GM12878 (cell line): ENCODE results near the gene CCDC120. TPM values are rescaled to one million over a fixed set of nuclear protein-coding genes. Genes with fewer than 3 reads are reported as not detected.

Experiments used
- ATAC-seq: fragments of 200-7000 bp; cut with Tn5 transposase; 3 replicates; pipeline ENCODE4 v1.9.1; 2020; ENCODE audit warnings: mild to moderate bottlenecking, moderate library complexity
- BruUV-seq: library from RNA; stranded (reverse); fragments of 400-500 nt; replicated peaks from 2 replicates; lab custom pipeline; 2021; lab: Mats Ljungman, UMichigan
- CTCF ChIA-PET: fragments of 300-600 bp; sonication (Branson Sonifier 250); formaldehyde crosslinking; extraction: SDS; loops from one replicate; lab custom pipeline; 2021; ENCODE audit warnings: inconsistent platforms; lab: Yijun Ruan, JAX
- POLR2A ChIA-PET: fragments of 350-600 bp; formaldehyde crosslinking; extraction: SDS; loops from one replicate; lab custom pipeline; 2021; ENCODE audit warnings: inconsistent platforms; lab: Charles Lee
- RAD21 ChIA-PET: fragments of 300-600 bp; sonication (Branson Sonifier 250); formaldehyde crosslinking; loops from one replicate; lab custom pipeline; 2023; ENCODE audit warnings: antibody characterized with exemption; ENCODE audit not compliant: unreplicated experiment; lab: Charles Lee
- SMC1A ChIA-PET: fragments of 300-600 bp; sonication (Branson Sonifier 250); formaldehyde crosslinking; loops from one replicate; lab custom pipeline; 2023; ENCODE audit not compliant: unreplicated experiment, uncharacterized antibody; lab: Charles Lee
- DNase-seq: peaks from one replicate; pipeline ENCODE4 v3.0.0-alpha.2; 2011; ENCODE audit warnings: low read depth, low spot score
- FAIRE-seq: peaks from 3 replicates; lab custom pipeline; 2011; peaks lifted over from hg19 to GRCh38; lab: Jason Lieb, UNC
- H2AFZ ChIP-seq: 2 replicates; pipeline ENCODE4 v1.6.0; 2011; ENCODE audit warnings: low read depth, low read length, control low read depth; ENCODE audit not compliant: control insufficient read depth
- H3K27ac ChIP-seq: 2 replicates; pipeline ENCODE4 v1.5.1; 2011; ENCODE audit warnings: control low read depth; ENCODE audit not compliant: control insufficient read depth, insufficient read depth
- H3K27me3 ChIP-seq, 2 experiments: replicated peaks in 1 of 2; 2 replicates each; pipeline versions ENCODE4 v1.6.0 to v1.6.1; 2011; ENCODE audit warnings: low read length in 1 of 2; ENCODE audit not compliant: control insufficient read depth in 2 of 2, insufficient read depth in 2 of 2
- H3K36me3 ChIP-seq, 2 experiments: 2 replicates each; pipeline ENCODE4 v1.5.1; 2011; ENCODE audit warnings: low read length in 1 of 2; ENCODE audit not compliant: control insufficient read depth in 2 of 2, insufficient read depth in 2 of 2
- H3K4me1 ChIP-seq: 2 replicates; pipeline ENCODE4 v1.6.1; 2011; ENCODE audit warnings: mild to moderate bottlenecking, low read length, moderate library complexity, mixed read lengths; ENCODE audit not compliant: control insufficient read depth, insufficient read depth
- H3K4me2 ChIP-seq: 2 replicates; pipeline ENCODE4 v1.6.0; 2011; ENCODE audit warnings: control low read depth; ENCODE audit not compliant: control insufficient read depth, insufficient read depth
- H3K4me3 ChIP-seq: fragments of 200-600 bp; sonication (generic); 2 replicates; pipeline ENCODE4 v1.5.1; 2016
- H3K79me2 ChIP-seq: 2 replicates; pipeline ENCODE4 v1.6.0; 2011; ENCODE audit warnings: low read length; ENCODE audit not compliant: control insufficient read depth, insufficient read depth
- H3K9ac ChIP-seq: 2 replicates; pipeline ENCODE4 v1.8.0; 2011; ENCODE audit warnings: low read length, control low read depth, mixed read lengths; ENCODE audit not compliant: control insufficient read depth, insufficient read depth
- H3K9me3 ChIP-seq: replicated peaks from 3 replicates; pipeline ENCODE4 v1.5.1; 2011; ENCODE audit warnings: mild to moderate bottlenecking, low read length; ENCODE audit not compliant: control insufficient read depth, insufficient read depth
- H4K20me1 ChIP-seq: 2 replicates; pipeline ENCODE4 v1.6.0; 2011; ENCODE audit not compliant: control insufficient read depth, insufficient read depth
- ATF2 ChIP-seq: IDR thresholded peaks from 2 replicates; pipeline ENCODE4 v1.6.1; 2012; ENCODE audit warnings: low read length, inconsistent platforms
- ATF7 ChIP-seq: fragments of 450-650 bp; IDR thresholded peaks from 2 replicates; pipeline ENCODE4 v1.6.1; 2016; ENCODE audit warnings: low read depth, mild to moderate bottlenecking
- DPF2 ChIP-seq: fragments of 450-650 bp; IDR thresholded peaks from 2 replicates; pipeline ENCODE4 v1.6.1; 2017; ENCODE audit warnings: mild to moderate bottlenecking
- IKZF1 ChIP-seq: fragments of 450-650 bp; conservative IDR thresholded peaks from 2 replicates; pipeline ENCODE4 v1.6.1; 2017; ENCODE audit warnings: antibody characterized with exemption, mild to moderate bottlenecking
- IRF5 ChIP-seq: fragments of 450-650 bp; IDR thresholded peaks from 2 replicates; pipeline ENCODE4 v1.6.1; 2017; ENCODE audit warnings: borderline replicate concordance
- JUNB ChIP-seq: IDR thresholded peaks from 2 replicates; pipeline ENCODE4 v1.6.1; 2016; ENCODE audit warnings: antibody characterized with exemption, mild to moderate bottlenecking
- MAX ChIP-seq: IDR thresholded peaks from 2 replicates; pipeline ENCODE4 v1.6.1; 2012; ENCODE audit warnings: low read depth, low read length, improper control_type of control experiment
- MXI1 ChIP-seq: fragments of 150-350 bp; IDR thresholded peaks from 2 replicates; pipeline ENCODE4 v1.6.1; 2011; ENCODE audit warnings: low read depth, mild to moderate bottlenecking, inconsistent platforms, low read length, improper control_type of control experiment
- NFXL1 ChIP-seq: fragments of 450-650 bp; IDR thresholded peaks from 2 replicates; pipeline ENCODE4 v1.6.1; 2017; ENCODE audit warnings: antibody characterized with exemption, mild to moderate bottlenecking, borderline replicate concordance
- POLR2A ChIP-seq: IDR thresholded peaks from 2 replicates; pipeline ENCODE4 v1.6.1; 2011; ENCODE audit warnings: low read depth, mild to moderate bottlenecking, low read length
- RB1 ChIP-seq: fragments of 450-650 bp; formaldehyde crosslinking; IDR thresholded peaks from 2 replicates; pipeline ENCODE4 v1.6.1; 2017; ENCODE audit warnings: mild to moderate bottlenecking, borderline replicate concordance
- RBBP5 ChIP-seq: fragments of 200-600 bp; sonication (generic); conservative IDR thresholded peaks from 2 replicates; pipeline ENCODE4 v1.6.1; 2016
- SIN3A ChIP-seq: IDR thresholded peaks from 2 replicates; pipeline ENCODE4 v1.6.1; 2012; ENCODE audit warnings: low read depth, low read length, improper control_type of control experiment
- SMARCA5 ChIP-seq: fragments of 450-650 bp; IDR thresholded peaks from 2 replicates; pipeline ENCODE4 v1.6.1; 2017; ENCODE audit warnings: mild to moderate bottlenecking
- WRNIP1 ChIP-seq: IDR thresholded peaks from 2 replicates; pipeline ENCODE4 v1.6.1; 2011; ENCODE audit warnings: low read depth, low read length, improper control_type of control experiment, borderline replicate concordance
- WGBS: methylation state at CpG from one replicate; pipeline ENCODE4 v1.1.6; 2016; ENCODE audit warnings: low lambda C conversion rate; ENCODE audit not compliant: insufficient replicate concordance, insufficient coverage; ENCODE audit errors: missing lambda C conversion rate; 5-methylcytosine and 5-hydroxymethylcytosine counted together
- in situ Hi-C: fragments of 300-500 bp; cut with MboI; formaldehyde crosslinking; loops from 9 replicates; pipeline ENCODE4 v1.14.3; 2018; ENCODE audit warnings: mixed read lengths
- intact Hi-C: fragments of 100-400 bp; cut with micrococcal nuclease; formaldehyde crosslinking; loops from one replicate; pipeline ENCODE4 v1.14.2; 2022; ENCODE audit not compliant: unreplicated experiment
- polyA plus RNA-seq, 11 experiments: library from polyadenylated mRNA; depleted of rRNA in 4 of 11; unstranded in 6 of 11; stranded (reverse) in 5 of 11; fragments of >200 nt; fragmentation: Nextera tagmentation in 4 of 11; fragmentation: Illumina TruSeq in 1 of 11; extraction: Ambion mirVana in 4 of 11; extraction: Trizol in 1 of 11; gene quantifications; 1 replicate in 1 of 11; 2 replicates in 10 of 11; pipeline versions ENCODE4 v1.2.1 to v1.2.3, GENCODE V29; 2011 to 2016; ENCODE audit warnings: inconsistent platforms in 2 of 11, missing spikeins in 2 of 11, low read depth in 1 of 11
- total RNA-seq, 4 experiments: library from RNA; depleted of rRNA in 3 of 4; stranded (reverse); fragments of >200 nt in 3 of 4; fragmentation: Illumina TruSeq in 1 of 4; extraction: Trizol in 1 of 4; gene quantifications; 2 replicates each; pipeline versions ENCODE4 v1.2.1 to v1.2.3, GENCODE V29; 2013 to 2021

CCDC120 gene
- total and polyA plus RNA-seq, 10 of the 15 experiments (the other 5 are each of a cell fraction or from before 2014, with no cell fraction given): 0.11 to 4.1 (median 0.76) TPM

GRCh38 chrX:49041744-49042580 is 16.8 kb upstream of the CCDC120 start (continued):
- TF ChIP-seq RB1 (no peak), RBBP5 (no peak), ATF7 (no peak), IRF5 (no peak), ATF2 (no peak), MXI1 (no peak)
- TF ChIP-seq, all 136 proteins: peak for 0

- Histone ChIP-seq H3K9me3 (no peaks in the 10 kb centered on the region), H3K9ac (peak overlapping the region; percentile 88), H3K4me1 (peaks cover 5% of the 10 kb centered on the region; the same call in 1 of the 2 replicates), H3K36me3 (peaks cover 2 to 4% of the 10 kb centered on the region in 2 experiments; a peak in 2 of 4 replicates), H3K79me2 (peaks cover 29% of the 10 kb centered on the region), H3K4me3 (peak overlapping the region; percentile 71), H3K27ac (peak overlapping the region; percentile 89), H4K20me1 (no peaks in the 10 kb centered on the region), H2AFZ (no peak overlapping the region), H3K27me3 (no peaks in the 10 kb centered on the region), H3K4me2 (peak overlapping the region; percentile 89)
- CTCF ChIA-PET: interaction anchor here (0.8 to 1.8 kb wide), 8 partner anchors 67 to 395 kb away, joined by 3 to 16 read pairs (median 6); partner anchors contain the start of genes KCND1 and OTUD5
- SMC1A ChIA-PET: interaction anchor here (1.1 to 2.1 kb wide), 4 partner anchors 23 to 394 kb away, joined by 3 to 7 read pairs (median 4); partner anchors contain the start of gene GRIPAP1
- DNase-seq (no peak), ATAC-seq (no peak; the same call in 2 of the 3 replicates), FAIRE-seq (no peak)
- in situ Hi-C loops: loop anchor here (5.0 kb wide), 1 partner anchor 75 kb away; no protein-coding TSS in a partner anchor
- 31% methylated on average over 23 of the region's 29 CpGs for WGBS
- no TSS peak for BruUV-seq
- POLR2A ChIA-PET: interaction anchor here (0.5 to 2.8 kb wide), 17 partner anchors 9 to 359 kb away, joined by 3 to 23 read pairs (median 5); partner anchors contain the start of genes GRIPAP1, OTUD5, TIMM17B and WAS
- RAD21 ChIA-PET: interaction anchor here (0.8 to 3.0 kb wide), 6 partner anchors 40 to 445 kb away, joined by 3 to 17 read pairs (median 6); partner anchors contain the start of genes GRIPAP1 and OTUD5
- intact Hi-C loops: loop anchor here (1.0 to 5.0 kb wide), 7 partner anchors 40 to 410 kb away; partner anchors contain the start of genes GRIPAP1, HDAC6, PIM2 and PQBP1
- 0 out of 2 replicates have a peak, but pooled peaks have one; percentile 52 for TF ChIP-seq SMARCA5
- no peak for TF ChIP-seq MAX
- peak; percentile 67; the same call in 1 of the 2 replicates for TF ChIP-seq POLR2A
- TF ChIP-seq DPF2: peak; percentile 67; the same call in 1 of the 2 replicates
- 0 out of 2 replicates have a peak, but pooled peaks have one; percentile 45 for TF ChIP-seq SIN3A
- peak; percentile 17; the same call in 1 of the 2 replicates for TF ChIP-seq IKZF1
- TF ChIP-seq NFXL1: no peak
- no peak for TF ChIP-seq WRNIP1
- no peak for TF ChIP-seq JUNB
Observed at GRCh38 chrX:49042581-49043219, 16.1 kb upstream of the CCDC120 start.
